ENCODE measurements around the gene PLAU.
"Not testable (repeated sequence)": the region's sequence is repeated elsewhere in the genome, so short reads cannot be mapped to it uniquely, and the experiment has no call there.

PLAU gene

DNA sequence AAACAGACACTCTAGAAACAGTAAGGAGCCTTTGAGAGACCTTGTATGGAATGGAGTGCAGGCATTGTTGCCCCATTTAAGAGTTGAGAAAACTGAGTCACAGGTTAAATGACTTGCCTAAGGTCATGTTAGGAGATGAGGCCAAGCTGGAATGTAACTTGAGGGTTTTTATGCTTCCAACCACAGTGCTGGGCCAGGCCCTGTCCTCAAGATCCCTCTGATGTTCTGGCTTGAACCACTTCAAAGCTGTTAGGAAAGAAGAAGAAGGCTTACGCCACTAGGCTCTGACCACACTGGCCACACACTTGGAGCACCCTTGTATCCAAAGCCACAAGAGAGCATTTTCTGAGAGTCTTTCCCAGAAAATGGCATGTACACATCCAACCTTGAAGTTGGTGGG lies 42.7 kb downstream of the PLAU start:
- DNase-seq (ENCODE audit: low spot score), result no peak

DNA sequence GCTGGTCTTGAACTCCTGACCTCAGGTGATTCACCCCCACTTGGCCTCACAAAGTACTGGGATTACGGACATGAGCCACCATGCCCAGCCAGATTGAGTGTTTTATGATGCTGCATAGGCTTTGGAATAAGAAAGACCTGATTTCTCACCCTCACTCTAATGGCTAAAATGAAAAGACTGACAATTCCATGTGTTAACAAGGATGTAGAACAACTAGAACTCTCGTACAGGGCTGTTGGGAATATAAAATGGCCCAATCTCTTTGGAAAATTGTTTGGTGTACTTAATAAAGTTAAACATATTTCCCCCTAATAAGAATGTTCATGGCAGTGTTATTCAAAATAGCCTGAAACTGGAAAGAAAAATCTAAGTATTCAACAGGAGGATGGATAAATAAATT lies 43.8 kb downstream of the PLAU start:
- DNase-seq (ENCODE audit: low spot score), result no peak

DNA sequence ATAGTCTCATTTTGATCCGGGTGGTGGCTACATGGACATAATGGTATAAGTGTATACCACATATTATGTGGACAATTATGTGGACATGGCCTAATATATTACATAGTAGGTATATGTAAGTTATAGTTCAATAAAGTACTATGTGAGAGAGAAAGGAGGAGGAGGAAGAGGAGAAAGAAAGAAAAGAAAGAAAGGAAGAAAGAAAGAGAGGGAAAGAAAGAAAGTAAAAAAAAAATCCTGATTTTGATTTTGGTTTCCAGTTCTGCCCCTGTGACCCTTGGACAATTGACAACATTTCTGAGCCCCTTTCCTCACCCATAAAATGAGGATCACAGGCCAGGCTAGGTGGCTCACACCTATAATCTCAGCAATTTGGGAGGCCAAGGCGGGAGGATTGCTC lies 44.8 kb downstream of the PLAU start:
- DNase-seq (ENCODE audit: low spot score), result no peak

DNA sequence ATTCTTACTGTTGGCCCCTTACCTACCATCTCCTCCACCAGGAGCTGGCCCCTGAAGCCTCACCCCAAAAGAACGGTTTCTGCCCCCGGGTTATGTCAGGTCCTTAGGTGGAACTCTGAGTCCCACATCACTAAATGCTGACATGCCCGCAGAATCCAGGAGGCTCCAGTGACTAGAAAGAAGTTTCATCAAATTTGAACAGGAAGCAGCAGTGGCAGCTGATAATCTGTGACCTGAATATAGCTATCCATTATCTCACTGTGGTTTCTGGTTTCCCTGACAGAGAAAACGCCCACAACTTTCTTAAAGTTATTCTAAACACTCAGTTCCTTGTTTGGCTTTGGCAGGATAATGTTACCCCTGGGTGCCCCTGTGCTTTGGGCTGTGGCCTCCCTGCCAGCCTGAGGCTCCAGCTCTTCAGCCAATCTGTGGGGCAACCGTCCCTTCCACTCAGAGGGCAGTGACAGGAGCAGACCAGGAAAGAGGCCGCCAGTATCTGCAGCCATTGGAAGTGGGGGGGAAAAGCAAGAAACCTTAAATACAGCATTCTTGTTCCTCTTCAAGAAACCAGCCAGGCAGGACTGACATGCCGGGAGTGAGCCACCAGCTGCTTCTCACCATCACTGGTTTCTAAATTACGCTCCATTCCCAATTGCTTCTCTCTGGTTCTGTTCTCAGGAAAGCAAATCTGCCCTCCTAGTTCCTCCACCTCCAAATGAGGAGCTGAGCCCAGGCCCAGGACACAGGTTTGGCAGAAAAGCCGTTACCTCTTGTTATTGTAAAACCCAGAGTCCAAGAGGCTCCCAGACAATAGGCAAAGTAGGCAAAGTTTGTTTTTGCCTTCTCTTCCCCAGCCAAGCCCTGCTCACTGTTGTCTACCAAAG lies 45.8 kb downstream of the PLAU start:
- DNase-seq (ENCODE audit: low spot score), result peak; percentile 59

DNA sequence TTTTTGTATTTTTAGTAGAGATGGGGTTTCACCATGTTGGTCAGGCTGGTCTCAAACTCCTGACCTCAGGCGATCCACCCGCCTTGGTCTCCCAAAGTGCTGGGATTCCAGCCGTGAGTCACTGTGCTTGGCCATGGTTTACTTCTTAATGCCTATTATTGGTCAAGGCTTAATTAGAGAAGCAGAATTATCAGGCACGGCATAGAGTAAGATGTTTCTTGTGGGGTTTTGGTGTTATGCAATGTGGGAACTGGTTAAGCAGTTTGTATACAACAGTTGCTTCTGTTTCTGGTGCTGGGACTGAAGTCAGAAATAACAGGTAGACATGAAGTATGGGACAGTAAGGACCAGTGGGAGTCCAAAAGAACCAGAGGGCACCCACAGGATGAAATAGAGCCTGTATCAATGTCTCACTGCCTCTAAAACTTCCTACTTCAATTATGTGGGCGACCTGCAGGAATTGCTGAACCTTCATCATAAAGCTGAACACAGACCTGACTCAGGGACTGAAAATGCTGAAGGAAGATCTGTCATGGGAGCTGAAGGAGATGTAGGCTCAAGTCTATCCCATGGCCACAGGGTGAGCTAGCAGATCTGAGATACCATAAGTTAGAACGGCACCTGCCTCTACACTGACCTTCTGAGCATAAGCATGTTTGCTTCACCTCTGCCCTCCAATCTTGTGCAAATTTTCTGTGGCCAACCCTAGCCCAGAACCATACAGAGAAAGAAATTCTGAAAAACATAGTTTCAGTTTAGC lies 48.7 kb downstream of the PLAU start:
- peak; percentile 43 for DNase-seq (ENCODE audit: low spot score)

DNA sequence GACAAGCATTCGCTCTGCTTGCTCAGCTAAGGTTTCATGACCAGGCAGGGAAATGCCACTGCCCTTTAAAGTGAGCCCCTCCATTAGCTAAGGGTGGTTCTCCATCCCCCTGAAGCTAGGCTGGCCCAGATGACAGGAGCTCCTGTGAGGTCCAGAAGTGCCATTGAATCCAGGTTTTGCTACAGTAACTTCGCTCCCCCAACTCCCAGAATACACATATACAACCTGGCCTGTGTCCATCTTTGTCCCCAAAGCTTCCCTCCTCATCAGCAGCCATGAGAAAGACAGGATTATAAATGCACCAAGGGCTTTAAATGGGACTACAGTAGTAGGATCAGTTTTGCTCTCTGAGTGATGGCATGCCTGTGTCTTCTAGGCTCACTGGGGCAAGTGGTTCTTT lies 51.5 kb downstream of the PLAU start:
- DNase-seq (ENCODE audit: low spot score), result no peak

DNA sequence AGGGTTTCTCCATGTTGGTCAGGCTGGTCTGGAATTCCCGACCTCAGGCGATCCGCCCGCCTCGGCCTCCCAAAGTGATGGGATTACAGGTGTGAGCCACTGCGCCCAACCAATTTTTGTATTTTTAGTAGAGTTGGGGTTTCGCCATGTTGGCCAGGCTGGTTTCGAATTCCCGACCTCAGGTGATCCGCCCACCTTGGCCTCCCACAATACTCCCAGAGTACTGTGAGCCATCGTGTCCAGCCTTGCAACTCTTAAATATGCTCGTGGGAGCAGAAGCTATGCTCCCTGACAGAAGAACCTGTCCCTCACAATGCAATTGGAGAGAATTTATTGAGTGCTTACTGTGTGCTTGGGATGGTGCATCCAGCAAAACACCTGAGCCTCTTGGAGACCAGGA lies 52.6 kb downstream of the PLAU start:
- not testable (repeated sequence) for DNase-seq (ENCODE audit: low spot score)

DNA sequence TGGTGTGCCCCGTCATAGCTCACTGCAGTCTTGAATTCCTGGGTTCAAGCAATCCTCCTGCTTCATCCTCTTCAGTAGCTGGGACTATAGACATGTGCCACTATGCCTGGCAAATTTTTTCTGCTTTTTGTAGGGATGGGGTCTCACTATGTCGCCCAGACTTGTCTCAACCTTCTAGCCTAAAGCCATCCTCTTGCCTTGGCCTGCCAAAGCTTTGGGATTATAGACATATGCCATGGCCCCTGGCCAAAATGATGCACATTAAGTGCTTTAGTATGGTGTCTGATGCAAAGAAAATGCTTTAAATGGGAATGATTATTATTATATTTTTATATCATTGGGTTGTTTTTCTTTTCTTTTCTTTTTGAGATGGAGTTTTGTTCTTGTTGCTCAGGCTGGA lies 53.8 kb downstream of the PLAU start:
- DNase-seq (ENCODE audit: low spot score), result no peak

DNA sequence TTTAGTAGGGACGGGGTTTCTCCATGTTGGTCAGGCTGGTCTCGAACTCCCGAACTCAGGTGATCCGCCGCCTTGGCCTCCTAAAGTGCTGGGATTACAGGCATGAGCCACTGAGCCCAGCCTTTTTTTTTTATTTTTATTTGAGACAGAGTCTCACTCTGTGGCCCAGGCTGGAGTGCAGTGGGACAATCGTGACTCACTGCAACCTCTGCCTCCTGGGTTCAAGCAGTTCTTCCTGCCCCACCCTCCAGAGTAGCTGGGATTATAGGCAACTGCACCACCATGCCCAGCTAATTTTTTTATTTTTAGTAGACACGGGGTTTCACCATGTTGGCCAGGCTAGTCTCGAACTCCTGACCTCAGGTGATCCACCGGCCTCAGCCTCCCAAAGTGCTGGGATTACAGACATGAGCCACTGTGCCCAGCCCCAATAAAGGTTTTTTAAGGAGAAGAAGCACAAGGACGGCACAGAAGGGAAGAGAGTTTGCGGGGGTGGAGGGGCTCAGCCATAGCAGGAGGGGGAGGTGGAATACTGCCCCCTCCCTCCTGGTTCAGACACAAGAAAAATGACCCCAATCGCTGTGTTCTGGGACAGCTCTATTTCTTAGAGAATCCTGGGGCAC lies 54.4 kb downstream of the PLAU start:
- DNase-seq (ENCODE audit: low spot score), result not testable (repeated sequence)

DNA sequence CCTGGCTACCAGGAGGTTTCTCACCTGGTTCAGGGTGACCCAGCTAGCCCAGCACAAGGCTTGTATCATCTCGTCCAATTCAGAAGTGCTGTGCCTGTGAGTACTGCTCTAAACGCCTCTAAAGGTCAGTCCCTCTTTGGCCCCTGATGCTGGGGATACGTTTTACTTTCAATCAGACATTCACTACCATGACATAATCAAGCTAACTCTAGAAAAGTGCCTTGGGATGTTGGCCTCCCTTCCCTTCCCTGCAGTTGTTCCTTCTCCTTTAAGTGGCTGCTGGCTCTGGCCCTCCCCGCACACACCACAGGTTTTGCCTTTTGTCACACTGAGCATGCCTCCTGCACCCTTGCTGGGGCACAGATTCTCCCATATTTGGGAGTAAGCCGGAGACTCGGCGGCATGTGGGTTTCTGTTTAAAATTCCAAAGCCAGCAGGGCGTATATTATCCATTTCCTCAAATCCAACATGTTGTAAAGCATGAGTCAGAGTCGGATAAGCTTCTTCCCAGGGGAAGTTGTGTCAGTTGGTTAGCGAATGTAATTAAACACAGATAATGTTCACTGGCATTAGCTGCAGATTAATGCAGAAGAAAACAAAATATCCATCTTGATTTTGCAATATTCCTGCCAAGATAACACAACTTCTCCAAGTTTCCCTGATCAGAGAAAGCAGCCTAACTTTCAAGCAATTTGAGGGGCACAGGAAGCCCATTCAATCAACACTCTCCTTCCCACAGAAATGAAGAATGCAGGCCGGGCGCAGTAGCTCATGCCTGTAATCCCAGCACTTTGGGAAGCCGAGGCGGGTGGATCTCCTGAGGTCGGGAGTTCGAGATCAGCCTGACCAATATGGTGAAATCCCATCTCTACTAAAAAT lies 55.2 kb downstream of the PLAU start:
- DNase-seq (ENCODE audit: low spot score), result no peak

DNA sequence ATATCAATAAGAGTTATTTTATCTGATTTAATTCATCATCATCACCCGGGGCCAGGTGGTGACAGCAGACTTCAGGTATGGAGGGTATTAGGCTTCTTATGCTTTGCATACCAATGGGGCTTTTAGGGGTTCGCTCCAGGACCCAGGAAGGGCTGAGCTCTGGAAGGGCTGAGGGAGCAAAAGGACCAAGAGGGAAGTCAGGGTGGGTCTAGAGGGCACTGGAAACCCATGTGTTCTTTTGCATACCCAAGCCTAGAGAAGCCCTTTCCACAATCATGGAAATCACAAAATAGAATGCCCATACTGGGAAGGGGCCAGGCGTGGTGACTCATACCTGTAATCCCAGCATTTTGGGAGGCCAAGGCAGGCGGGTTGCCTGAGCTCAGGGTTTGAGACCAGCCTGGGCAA lies 56.1 kb downstream of the PLAU start:
- no peak for DNase-seq (ENCODE audit: low spot score)
